ENCODE measurements around the gene ENPP3. TPM values are rescaled to one million over a fixed set of nuclear protein-coding genes. Genes with fewer than 3 reads are reported as not detected.

Gene ENPP3
- total and polyA plus RNA-seq, 2 of the 13 experiments (the other 11 are each of a cell fraction or from before 2014, with no cell fraction given): 40.0 to 75.4 TPM

- no peak for TF ChIP-seq BCLAF1 (IDR thresholded peaks at IDR 0.05)
- peak; percentile 98; the same call in 1 of the 2 replicates for TF ChIP-seq ZNF232 (CRISPR knock-in tag; IDR thresholded peaks at IDR 0.05; ENCODE audit: borderline replicate concordance)
- 0 out of 2 replicates have a peak, but pooled peaks have one; percentile 87 for TF ChIP-seq NFE2L1 (CRISPR knock-in tag; IDR thresholded peaks at IDR 0.05; ENCODE audit: borderline replicate concordance)
- TF ChIP-seq POLR2AphosphoS5 (IDR thresholded peaks at IDR 0.05; ENCODE audit: low read depth, low read length): peak; percentile 80
- TF ChIP-seq MED8 (CRISPR knock-in tag; IDR thresholded peaks at IDR 0.05; ENCODE audit: insufficient replicate concordance): peak; percentile 97
- TF ChIP-seq HNF4G (IDR thresholded peaks at IDR 0.05; ENCODE audit: borderline replicate concordance, low read depth, low read length): peak; percentile 80; the same call in 1 of the 2 replicates
- TF ChIP-seq HNF4G (CRISPR knock-in tag; IDR thresholded peaks at IDR 0.05; ENCODE audit: borderline replicate concordance, low read depth): peak; percentile 89
- TF ChIP-seq MTF2 (CRISPR knock-in tag; IDR thresholded peaks at IDR 0.05; ENCODE audit: borderline replicate concordance): peak; percentile 100
- peak; percentile 99 for TF ChIP-seq MTA1 (CRISPR knock-in tag; IDR thresholded peaks at IDR 0.05; ENCODE audit: borderline replicate concordance)
- no peak for TF ChIP-seq ZNF296 (CRISPR knock-in tag; conservative IDR thresholded peaks at IDR 0.05)
- no peak for TF ChIP-seq NR1H2 (CRISPR knock-in tag; IDR thresholded peaks at IDR 0.05; ENCODE audit: borderline replicate concordance, low read depth)
- TF ChIP-seq SSRP1 (CRISPR knock-in tag; IDR thresholded peaks at IDR 0.05): peak; percentile 93; the same call in 1 of the 2 replicates
- peak; percentile 100 for TF ChIP-seq ZSCAN5A (CRISPR knock-in tag; IDR thresholded peaks at IDR 0.05; ENCODE audit: borderline replicate concordance)
- TF ChIP-seq, protein P1, sequence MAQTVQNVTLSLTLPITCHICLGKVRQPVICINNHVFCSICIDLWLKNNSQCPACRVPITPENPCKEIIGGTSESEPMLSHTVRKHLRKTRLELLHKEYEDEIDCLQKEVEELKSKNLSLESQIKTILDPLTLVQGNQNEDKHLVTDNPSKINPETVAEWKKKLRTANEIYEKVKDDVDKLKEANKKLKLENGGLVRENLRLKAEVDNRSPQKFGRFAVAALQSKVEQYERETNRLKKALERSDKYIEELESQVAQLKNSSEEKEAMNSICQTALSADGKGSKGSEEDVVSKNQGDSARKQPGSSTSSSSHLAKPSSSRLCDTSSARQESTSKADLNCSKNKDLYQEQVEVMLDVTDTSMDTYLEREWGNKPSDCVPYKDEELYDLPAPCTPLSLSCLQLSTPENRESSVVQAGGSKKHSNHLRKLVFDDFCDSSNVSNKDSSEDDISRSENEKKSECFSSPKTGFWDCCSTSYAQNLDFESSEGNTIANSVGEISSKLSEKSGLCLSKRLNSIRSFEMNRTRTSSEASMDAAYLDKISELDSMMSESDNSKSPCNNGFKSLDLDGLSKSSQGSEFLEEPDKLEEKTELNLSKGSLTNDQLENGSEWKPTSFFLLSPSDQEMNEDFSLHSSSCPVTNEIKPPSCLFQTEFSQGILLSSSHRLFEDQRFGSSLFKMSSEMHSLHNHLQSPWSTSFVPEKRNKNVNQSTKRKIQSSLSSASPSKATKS (CRISPR knock-in tag; IDR thresholded peaks at IDR 0.05): peak; percentile 59; the same call in 1 of the 2 replicates
- peak; percentile 100 for TF ChIP-seq PTBP1 (IDR thresholded peaks at IDR 0.05; ENCODE audit: low read depth, low read length, poor library complexity, severe bottlenecking)
- no peak for TF ChIP-seq CEBPB (IDR thresholded peaks at IDR 0.05; ENCODE audit: borderline replicate concordance, low read depth, low read length)
- TF ChIP-seq, protein P2, sequence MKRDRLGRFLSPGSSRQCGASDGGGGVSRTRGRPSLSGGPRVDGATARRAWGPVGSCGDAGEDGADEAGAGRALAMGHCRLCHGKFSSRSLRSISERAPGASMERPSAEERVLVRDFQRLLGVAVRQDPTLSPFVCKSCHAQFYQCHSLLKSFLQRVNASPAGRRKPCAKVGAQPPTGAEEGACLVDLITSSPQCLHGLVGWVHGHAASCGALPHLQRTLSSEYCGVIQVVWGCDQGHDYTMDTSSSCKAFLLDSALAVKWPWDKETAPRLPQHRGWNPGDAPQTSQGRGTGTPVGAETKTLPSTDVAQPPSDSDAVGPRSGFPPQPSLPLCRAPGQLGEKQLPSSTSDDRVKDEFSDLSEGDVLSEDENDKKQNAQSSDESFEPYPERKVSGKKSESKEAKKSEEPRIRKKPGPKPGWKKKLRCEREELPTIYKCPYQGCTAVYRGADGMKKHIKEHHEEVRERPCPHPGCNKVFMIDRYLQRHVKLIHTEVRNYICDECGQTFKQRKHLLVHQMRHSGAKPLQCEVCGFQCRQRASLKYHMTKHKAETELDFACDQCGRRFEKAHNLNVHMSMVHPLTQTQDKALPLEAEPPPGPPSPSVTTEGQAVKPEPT (CRISPR knock-in tag; IDR thresholded peaks at IDR 0.05; ENCODE audit: low read depth): peak; percentile 99
- TF ChIP-seq, protein P3, sequence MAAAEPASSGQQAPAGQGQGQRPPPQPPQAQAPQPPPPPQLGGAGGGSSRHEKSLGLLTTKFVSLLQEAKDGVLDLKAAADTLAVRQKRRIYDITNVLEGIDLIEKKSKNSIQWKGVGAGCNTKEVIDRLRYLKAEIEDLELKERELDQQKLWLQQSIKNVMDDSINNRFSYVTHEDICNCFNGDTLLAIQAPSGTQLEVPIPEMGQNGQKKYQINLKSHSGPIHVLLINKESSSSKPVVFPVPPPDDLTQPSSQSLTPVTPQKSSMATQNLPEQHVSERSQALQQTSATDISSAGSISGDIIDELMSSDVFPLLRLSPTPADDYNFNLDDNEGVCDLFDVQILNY (CRISPR knock-in tag; conservative IDR thresholded peaks at IDR 0.05): peak; percentile 61; the same call in 1 of the 2 replicates
Observed at GRCh38 chr6:131627724-131628682, 9.1 kb upstream of the ENPP3 start, which contains the start of gene MED23 (continued).
